ENCODE data around the gene TSHZ2. TPM values are rescaled to one million over a fixed set of nuclear protein-coding genes. Genes with fewer than 3 reads are reported as not detected.

Gene TSHZ2
- total RNA-seq, 1 donor from 2014 or later, result 0.06 TPM

DNA sequence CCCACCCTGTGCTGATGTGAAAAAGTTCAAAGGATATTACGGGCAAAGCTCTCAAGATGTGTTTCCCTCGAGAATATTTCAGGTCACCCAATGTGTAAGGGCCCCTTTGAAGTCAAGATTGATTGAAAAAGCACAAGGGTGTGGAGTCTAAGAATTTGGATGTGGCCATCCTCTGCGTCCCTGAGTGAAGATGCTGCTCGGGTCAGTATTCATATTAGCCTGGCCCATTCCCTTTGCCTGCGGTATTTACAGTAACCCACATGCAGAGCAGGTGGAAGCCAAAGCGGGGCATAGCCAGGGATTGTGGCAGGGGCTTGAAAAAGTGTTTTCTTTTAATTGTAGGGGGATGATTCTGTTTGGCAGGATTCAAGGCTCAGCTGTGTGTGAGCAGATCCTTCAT is 211.0 kb downstream of the TSHZ2 start:
- no peak for DNase-seq (ENCODE audit: low read depth)
- TF ChIP-seq, protein P1, sequence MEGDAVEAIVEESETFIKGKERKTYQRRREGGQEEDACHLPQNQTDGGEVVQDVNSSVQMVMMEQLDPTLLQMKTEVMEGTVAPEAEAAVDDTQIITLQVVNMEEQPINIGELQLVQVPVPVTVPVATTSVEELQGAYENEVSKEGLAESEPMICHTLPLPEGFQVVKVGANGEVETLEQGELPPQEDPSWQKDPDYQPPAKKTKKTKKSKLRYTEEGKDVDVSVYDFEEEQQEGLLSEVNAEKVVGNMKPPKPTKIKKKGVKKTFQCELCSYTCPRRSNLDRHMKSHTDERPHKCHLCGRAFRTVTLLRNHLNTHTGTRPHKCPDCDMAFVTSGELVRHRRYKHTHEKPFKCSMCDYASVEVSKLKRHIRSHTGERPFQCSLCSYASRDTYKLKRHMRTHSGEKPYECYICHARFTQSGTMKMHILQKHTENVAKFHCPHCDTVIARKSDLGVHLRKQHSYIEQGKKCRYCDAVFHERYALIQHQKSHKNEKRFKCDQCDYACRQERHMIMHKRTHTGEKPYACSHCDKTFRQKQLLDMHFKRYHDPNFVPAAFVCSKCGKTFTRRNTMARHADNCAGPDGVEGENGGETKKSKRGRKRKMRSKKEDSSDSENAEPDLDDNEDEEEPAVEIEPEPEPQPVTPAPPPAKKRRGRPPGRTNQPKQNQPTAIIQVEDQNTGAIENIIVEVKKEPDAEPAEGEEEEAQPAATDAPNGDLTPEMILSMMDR (conservative IDR thresholded peaks at IDR 0.05; ENCODE audit: low read depth, low read length), result no peak
- H3K4me3 ChIP-seq (ENCODE audit: low read depth, low read length), result no peak overlapping the region

DNA sequence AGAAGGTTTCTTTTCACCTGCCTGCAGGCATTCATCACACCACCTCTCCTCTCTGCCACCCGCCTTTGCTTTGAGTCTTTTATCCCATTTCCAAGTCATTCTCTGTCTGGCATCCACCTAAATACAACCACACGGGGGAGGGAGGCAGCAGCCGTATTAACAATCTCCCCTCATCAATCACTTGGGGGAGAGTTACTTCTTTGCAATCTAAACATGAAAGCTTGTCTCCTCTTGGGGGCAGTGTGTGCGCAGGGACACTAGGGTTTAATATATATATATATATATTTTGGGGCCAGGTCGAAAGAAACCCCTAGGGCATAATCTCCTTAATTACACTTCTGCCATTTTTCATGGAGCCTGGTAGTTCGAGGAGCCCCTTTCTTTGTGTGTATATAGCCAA is 214.5 kb downstream of the TSHZ2 start:
- no peak for DNase-seq (ENCODE audit: low read depth)
- no peak overlapping the region for H3K4me3 ChIP-seq (ENCODE audit: low read depth, low read length)
- TF ChIP-seq, protein P1 (conservative IDR thresholded peaks at IDR 0.05; ENCODE audit: low read depth, low read length), result no peak

DNA sequence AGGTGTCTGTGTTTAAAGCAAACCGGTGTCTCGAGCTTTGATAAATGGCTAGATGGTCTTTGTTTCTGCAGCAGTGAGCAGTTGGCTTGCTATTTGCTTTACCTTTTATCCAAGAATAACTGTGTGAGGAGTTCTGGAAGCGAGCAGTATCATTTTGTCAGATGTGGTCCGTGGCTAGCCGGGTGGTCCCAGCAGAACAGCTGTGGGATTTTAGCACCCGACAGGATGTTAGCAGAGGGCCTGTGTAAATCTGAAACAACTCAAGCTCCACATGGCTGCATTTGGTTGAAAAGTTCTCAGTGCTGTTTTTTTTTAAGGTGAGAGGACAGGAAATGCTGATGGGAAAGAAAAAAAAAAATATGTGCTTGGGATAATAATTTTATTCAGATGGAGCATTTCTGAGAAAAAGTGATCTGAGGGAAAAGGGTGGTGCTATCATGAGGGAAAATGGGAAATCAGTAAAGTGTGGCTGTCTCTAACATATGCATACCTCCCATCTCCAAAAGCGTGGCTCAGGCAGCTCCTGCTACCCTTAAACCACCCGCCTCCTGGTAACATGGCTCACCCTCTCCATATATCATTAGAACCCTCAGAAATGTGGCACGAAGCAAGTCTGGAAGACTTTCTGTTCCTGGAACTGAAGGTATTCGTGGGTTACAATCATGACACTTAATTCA is 215.4 kb downstream of the TSHZ2 start:
- no peak for DNase-seq (ENCODE audit: low read depth)
- no peak overlapping the region for H3K4me3 ChIP-seq (ENCODE audit: low read depth, low read length)
- TF ChIP-seq, protein P1 (conservative IDR thresholded peaks at IDR 0.05; ENCODE audit: low read depth, low read length), result no peak

DNA sequence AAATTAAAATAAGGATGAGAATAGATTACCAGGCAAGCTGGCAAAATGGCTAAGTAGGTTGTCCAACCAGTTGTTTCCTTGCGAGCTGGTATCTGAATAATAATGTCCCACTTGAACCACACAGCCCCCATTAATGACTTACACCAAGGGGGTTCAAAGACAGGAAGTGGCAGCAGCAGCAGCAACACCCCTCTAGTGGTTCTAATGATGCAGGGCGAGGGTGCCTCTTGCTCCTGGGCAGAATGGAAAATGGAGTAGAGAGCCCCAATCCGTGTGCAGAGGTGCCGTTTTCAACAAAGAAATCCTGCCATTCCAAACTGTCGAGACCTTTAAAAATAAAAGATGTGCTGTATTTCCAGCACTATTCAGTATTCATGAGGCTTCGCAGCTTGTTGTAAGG is 218.1 kb downstream of the TSHZ2 start:
- H3K4me3 ChIP-seq (ENCODE audit: low read depth, low read length), result no peak overlapping the region
- DNase-seq (ENCODE audit: low read depth), result no peak
- TF ChIP-seq, protein P1 (conservative IDR thresholded peaks at IDR 0.05; ENCODE audit: low read depth, low read length), result no peak

DNA sequence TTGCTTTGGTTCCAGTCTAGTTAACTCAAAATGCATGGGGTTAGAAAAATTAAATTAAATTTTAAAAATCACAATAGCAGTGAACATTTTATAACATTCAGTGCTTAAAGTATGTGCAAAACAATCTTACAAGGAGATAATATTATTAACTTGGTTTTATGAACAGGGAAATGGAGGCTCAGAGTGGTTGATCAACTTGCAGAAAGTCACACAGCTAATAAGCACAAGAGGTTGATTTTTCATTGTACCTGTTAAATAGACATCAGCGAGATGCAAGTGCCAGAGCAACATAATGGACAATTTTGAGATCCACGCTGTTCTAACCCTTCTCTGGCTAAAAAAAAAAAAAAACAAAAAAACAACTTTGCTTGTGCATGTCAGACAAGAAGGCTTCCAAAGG is 219.8 kb downstream of the TSHZ2 start:
- no peak for DNase-seq (ENCODE audit: low read depth)
- no peak overlapping the region for H3K4me3 ChIP-seq (ENCODE audit: low read depth, low read length)
- TF ChIP-seq, protein P1 (conservative IDR thresholded peaks at IDR 0.05; ENCODE audit: low read depth, low read length), result no peak

DNA sequence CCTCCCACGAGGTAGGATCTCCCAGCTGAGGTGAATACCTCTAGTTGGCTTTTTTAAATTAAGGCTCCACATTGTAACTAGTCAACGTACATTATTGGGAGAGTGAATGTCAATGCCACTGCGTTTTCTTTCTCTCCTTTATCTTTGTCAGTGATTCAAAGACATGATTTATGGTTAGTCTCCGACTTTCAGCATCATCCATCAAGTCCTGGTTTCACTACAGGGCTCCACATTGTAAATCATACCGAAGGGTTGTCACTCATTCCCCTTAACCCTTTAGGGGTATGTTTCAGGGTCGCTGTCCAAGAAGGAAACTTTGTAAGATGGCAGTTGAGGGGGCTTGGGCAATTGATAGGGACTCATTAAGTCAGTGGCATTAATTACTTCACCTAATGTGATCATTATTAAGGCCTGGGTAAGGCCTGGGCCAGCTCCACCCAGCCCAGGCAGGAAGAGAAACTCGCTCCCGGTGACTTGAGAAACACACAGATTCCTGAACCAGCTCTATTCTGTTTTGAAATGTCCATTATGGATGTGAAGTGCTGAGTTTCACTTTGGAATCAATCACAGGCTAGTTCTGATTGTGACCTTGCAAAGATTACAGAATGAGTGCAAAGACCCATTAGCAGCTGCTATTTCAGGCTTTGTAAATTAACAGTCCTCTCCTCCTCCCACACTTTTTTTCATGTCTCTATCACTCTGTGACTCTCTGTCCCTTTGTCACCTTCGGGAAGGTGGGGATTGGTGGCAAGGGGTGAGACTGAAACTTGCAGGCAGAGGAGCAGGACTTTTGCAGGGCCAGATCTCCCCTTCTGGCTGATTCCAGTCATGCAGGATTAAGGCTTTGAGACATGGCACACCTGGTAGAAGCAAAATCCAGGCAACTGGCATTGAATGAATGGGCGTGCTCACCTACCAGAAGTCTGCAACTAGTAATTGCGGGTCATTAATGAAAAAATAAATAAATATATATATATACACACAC is 222.4 kb downstream of the TSHZ2 start:
- TF ChIP-seq, protein P1 (conservative IDR thresholded peaks at IDR 0.05; ENCODE audit: low read depth, low read length), result no peak
- no peak for DNase-seq (ENCODE audit: low read depth)

More for the DNA sequence above, 222.4 kb downstream of the TSHZ2 start:
- H3K4me3 ChIP-seq (ENCODE audit: low read depth, low read length), result no peak overlapping the region
